ENCODE results near the gene USP32.

The USP32 gene

GRCh38 chr17:60248618-60249289 lies 143.2 kb downstream of the USP32 start:
- no peak for DNase-seq (ENCODE audit: low read depth)
- no peak overlapping the region for H3K4me3 ChIP-seq (ENCODE audit: low read length)
- no peak for TF ChIP-seq CTCF (IDR thresholded peaks at IDR 0.05; ENCODE audit: insufficient read depth, low read depth, low read length, missing control alignments)

GRCh38 chr17:60247836-60248461 lies 144.0 kb downstream of the USP32 start:
- H3K4me3 ChIP-seq (ENCODE audit: low read length) = no peak overlapping the region
- no peak for DNase-seq (ENCODE audit: low read depth)
- no peak for TF ChIP-seq CTCF (IDR thresholded peaks at IDR 0.05; ENCODE audit: insufficient read depth, low read depth, low read length, missing control alignments)

GRCh38 chr17:60244656-60245055 lies 147.3 kb downstream of the USP32 start:
- TF ChIP-seq CTCF (IDR thresholded peaks at IDR 0.05; ENCODE audit: insufficient read depth, low read depth, low read length, missing control alignments) = no peak
- DNase-seq (ENCODE audit: low read depth) = no peak
- H3K4me3 ChIP-seq (ENCODE audit: low read length) = no peak overlapping the region

GRCh38 chr17:60240290-60240689 lies 151.6 kb downstream of the USP32 start:
- no peak for TF ChIP-seq CTCF (IDR thresholded peaks at IDR 0.05; ENCODE audit: insufficient read depth, low read depth, low read length, missing control alignments)
- H3K4me3 ChIP-seq (ENCODE audit: low read length) = no peak overlapping the region
- no peak for DNase-seq (ENCODE audit: low read depth)

GRCh38 chr17:60231691-60232090 lies 160.2 kb downstream of the USP32 start:
- no peak overlapping the region for H3K4me3 ChIP-seq (ENCODE audit: low read length)
- peak; percentile 53 for DNase-seq (ENCODE audit: low read depth)
- no peak for TF ChIP-seq CTCF (IDR thresholded peaks at IDR 0.05; ENCODE audit: insufficient read depth, low read depth, low read length, missing control alignments)

- no peak overlapping the region for H3K4me3 ChIP-seq (ENCODE audit: low read length)
- TF ChIP-seq CTCF (IDR thresholded peaks at IDR 0.05; ENCODE audit: insufficient read depth, low read depth, low read length, missing control alignments) = peak; percentile 59
- DNase-seq (ENCODE audit: low read depth) = peak; percentile 38
Observed at GRCh38 chr17:60231234-60231633, 160.7 kb downstream of the USP32 start.

GRCh38 chr17:60230358-60230757 lies 161.6 kb downstream of the USP32 start:
- peak; percentile 34 for DNase-seq (ENCODE audit: low read depth)
- H3K4me3 ChIP-seq (ENCODE audit: low read length) = no peak overlapping the region
- no peak for TF ChIP-seq CTCF (IDR thresholded peaks at IDR 0.05; ENCODE audit: insufficient read depth, low read depth, low read length, missing control alignments)
